Epithelial cell of esophagus (primary cell): ENCODE measurements around the gene TNFSF9.
"Not testable (repeated sequence)": the region's sequence is repeated elsewhere in the genome, so short reads cannot be mapped to it uniquely, and the experiment has no call there.

Experiments
- DNase-seq: peaks from one replicate; pipeline ENCODE4 v3.0.0; 2010; ENCODE audit warnings: low read depth
- H3K4me3 ChIP-seq: 2 replicates; pipeline ENCODE4 v1.5.1; 2011; ENCODE audit warnings: mild to moderate bottlenecking, low read length, control low read depth
- TF ChIP-seq, protein P1 (sequence below): IDR thresholded peaks from 2 replicates; pipeline ENCODE4 v1.5.1; 2011; ENCODE audit warnings: low read depth, mild to moderate bottlenecking, low read length, control low read depth, inconsistent platforms; ENCODE audit not compliant: insufficient read depth; ENCODE audit errors: missing control alignments

The TNFSF9 gene

DNA sequence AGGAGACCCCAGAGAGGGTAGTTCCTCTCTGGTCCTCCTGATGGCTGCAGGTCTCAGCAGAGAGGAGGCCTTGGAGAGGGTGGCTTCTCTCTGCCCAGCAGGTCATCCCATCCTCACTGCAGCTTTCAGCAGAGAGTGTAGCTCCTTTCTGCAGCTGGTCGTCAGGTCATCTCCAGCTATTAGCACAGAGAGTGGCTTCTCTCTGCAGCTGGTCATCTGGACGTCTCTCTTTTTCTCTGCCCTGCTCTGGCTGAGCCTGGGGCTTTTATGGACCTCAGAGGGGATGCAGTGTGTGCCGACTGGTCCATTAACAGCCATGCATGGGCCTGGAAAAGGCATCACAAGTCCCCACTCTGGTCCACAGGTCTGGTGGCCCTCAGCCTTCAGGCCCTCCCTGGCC is 20.3 kb downstream of the TNFSF9 start:
- H3K4me3 ChIP-seq = no peak overlapping the region
- TF ChIP-seq, protein P1, sequence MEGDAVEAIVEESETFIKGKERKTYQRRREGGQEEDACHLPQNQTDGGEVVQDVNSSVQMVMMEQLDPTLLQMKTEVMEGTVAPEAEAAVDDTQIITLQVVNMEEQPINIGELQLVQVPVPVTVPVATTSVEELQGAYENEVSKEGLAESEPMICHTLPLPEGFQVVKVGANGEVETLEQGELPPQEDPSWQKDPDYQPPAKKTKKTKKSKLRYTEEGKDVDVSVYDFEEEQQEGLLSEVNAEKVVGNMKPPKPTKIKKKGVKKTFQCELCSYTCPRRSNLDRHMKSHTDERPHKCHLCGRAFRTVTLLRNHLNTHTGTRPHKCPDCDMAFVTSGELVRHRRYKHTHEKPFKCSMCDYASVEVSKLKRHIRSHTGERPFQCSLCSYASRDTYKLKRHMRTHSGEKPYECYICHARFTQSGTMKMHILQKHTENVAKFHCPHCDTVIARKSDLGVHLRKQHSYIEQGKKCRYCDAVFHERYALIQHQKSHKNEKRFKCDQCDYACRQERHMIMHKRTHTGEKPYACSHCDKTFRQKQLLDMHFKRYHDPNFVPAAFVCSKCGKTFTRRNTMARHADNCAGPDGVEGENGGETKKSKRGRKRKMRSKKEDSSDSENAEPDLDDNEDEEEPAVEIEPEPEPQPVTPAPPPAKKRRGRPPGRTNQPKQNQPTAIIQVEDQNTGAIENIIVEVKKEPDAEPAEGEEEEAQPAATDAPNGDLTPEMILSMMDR = no peak

DNA sequence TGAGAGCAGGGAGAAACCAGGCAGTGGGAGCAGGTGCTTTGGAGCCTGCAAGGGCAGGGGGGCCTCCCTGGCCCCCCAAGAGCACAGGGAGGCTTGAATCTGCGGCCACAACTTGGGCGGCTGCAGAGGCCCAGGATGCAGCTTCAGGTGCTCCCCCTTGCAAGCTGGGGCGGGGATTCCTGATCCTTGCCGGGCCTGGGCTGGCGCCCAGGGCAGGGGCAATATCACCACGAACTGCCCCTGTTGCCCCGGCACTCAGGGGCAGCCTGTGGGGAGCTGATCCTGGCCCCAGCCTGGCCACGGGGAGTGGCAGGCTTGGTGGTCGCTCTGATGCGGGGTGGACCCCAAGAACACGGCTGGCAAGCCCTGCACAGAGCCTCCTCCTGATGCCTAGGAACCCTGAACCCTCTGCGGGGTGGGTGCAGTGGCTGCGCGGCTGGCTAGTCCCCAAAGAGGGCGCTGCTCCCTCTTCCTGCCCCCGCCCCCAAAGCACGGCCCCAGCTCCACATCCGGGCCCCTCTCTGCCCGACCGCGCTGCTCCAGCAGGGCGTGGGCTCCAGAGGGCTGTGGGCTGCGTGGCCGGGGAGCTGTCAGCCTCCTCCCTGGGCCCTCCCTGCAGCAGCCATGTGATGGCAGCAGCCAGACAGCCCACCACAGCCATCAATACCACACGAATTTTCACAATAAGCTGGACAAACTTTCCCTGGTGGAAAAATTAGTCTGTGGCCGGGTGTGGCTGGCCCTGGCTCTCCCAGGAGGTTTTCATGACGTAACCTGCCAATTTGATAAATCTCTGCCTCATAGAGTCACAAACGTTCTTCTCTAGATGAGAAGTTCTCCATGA is 21.0 kb downstream of the TNFSF9 start:
- DNase-seq = no peak
- H3K4me3 ChIP-seq = no peak overlapping the region
- TF ChIP-seq, protein P1 = no peak

More for the DNA sequence above, 20.3 kb downstream of the TNFSF9 start:
- DNase-seq = no peak

DNA sequence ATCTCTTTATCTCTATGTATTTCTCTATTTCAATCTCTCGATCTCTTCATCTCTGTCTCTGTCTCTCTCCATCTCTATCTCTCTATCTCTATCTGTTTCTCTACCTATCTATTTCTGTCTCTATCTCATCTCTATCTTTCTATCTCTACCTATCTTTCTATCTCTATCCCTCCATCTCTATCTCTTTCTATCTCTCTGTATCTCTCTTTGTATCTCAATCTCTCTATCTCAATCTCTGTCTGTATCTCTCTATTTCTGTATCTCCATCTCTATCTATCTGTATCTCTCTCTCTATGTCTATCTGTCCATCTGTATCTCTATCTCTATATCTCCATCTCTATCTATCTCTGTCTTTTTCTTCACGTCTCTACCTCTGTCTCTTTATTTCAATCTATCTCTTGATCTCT is 25.2 kb downstream of the TNFSF9 start:
- no peak overlapping the region for H3K4me3 ChIP-seq
- no peak for DNase-seq
- TF ChIP-seq, protein P1 = no peak

DNA sequence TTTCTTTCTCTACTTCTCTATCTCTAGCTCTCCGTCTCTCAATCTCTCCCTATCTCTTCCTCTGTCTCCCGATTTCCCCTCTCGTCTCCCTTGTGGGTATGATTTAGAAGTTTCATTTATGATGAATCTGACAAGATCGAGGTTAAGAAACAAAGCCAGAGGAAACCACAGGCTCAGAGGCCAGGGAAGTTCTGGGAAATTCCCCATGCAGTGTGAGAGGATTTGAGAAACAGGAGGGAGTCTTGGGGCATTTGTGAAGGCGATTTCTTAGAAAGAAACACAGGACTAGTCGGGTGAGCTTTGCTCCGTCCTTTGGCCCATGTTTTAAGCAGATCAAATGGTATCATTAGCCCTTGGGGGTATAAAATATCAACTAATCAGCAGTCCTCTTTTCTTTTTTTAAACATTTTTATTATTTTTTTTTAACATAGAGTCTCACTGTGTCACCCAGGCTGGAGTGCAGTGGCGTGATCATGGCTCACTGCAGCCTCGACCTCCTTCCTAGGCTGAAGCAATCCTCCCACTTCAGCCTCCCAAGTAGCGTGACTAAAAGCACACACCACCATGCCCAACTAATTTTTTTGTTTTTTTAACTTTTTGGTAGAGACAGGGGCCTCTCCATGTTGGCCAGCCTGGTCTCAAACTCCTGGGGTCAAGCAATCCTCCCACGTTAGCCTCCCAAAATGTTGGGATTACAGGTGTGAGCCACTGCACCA is 25.8 kb downstream of the TNFSF9 start:
- TF ChIP-seq, protein P1 = no peak
- no peak overlapping the region for H3K4me3 ChIP-seq
- peak; percentile 53 for DNase-seq

DNA sequence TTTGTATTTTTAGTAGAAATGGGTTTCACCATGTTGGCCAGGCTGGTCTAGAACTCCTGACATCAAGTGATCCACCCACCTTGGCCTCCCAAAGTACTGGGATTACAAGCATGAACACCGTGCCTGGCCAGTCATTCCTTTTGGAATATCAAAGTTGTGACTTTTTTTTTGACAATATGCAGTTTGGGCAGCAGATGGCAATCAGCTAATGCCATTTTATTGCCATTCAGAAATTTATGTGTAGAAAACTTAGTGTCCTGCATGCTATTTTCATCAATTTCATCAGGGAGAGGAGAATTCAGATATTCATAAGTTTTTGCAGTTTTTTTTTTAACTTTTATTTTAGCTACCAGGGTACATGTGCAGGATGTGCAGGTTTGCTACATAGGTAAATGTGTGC is 31.6 kb downstream of the TNFSF9 start:
- not testable (repeated sequence) for H3K4me3 ChIP-seq, DNase-seq

DNA sequence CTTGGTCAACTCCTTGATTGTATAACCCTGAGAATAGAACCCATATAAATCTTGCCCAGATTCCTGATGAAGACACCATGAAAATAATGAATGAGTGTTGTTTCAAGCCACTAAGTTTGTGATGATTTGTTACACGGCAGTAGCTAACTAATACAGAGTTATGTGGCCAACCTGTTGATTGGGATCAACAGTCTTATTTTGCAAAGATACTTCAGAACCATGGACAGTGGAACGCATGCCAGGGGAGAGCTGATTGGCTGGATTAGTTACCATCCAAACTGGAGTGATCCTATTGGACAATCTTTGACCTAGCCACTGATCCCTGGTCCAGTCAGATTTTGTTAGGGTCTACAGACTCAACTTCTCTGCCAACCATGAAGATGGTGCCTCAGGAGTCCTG is 33.6 kb downstream of the TNFSF9 start:
- TF ChIP-seq, protein P1 = no peak
- peak; percentile 42 for DNase-seq
- H3K4me3 ChIP-seq = no peak overlapping the region

DNA sequence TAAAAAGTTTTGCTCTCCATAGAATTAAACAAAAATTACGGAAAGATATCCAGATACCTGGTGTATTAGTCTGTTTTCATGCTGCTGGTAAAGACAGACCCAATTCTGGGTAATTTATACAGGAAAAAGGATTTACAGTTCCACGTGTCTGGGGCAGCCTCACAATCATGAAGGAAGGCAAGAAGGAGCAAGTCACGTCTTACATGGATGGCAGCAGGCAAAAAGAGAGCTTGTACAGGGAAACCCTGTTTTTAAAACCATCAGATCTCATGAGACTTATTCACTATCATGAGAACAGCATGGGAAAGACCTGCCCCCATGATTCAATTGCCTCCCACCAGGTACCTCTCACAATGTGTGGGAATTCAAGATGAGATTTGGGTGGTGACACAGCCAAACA is 35.9 kb downstream of the TNFSF9 start:
- not testable (repeated sequence) for DNase-seq, H3K4me3 ChIP-seq
